Neural progenitor cell (in vitro differentiated cells): ENCODE results near the gene ANAPC5. TPM values are rescaled to one million over a fixed set of nuclear protein-coding genes. Genes with fewer than 3 reads are reported as not detected.

Source experiments
- DNase-seq: peaks from one replicate; pipeline ENCODE4 v3.0.0-alpha.2; 2016; ENCODE audit warnings: low spot score
- H2AFZ ChIP-seq: fragments of 200-600 bp; sonication (generic); replicated peaks from 2 replicates; pipeline ENCODE4 v1.6.1; 2016; ENCODE audit warnings: antibody characterized with exemption
- H3F3A ChIP-seq: fragments of 200-600 bp; sonication (generic); 2 replicates; pipeline ENCODE4 v1.6.1; 2016; ENCODE audit warnings: antibody characterized with exemption, low read depth
- H3K27ac ChIP-seq: fragments of 200-600 bp; sonication (generic); 2 replicates; pipeline ENCODE4 v1.5.1; 2016; ENCODE audit warnings: mild to moderate bottlenecking
- H3K27me3 ChIP-seq: fragments of 200-600 bp; sonication (generic); 2 replicates; pipeline ENCODE4 v1.6.1; 2016; ENCODE audit warnings: mild to moderate bottlenecking, moderate library complexity
- H3K36me3 ChIP-seq: fragments of 200-600 bp; sonication (generic); 2 replicates; pipeline ENCODE4 v1.5.1; 2016
- H3K4me1 ChIP-seq: fragments of 200-600 bp; sonication (generic); 2 replicates; pipeline ENCODE4 v1.6.1; 2016; ENCODE audit warnings: mixed run types
- H3K4me2 ChIP-seq: fragments of 200-600 bp; sonication (generic); 2 replicates; pipeline ENCODE4 v1.6.1; 2016
- H3K4me3 ChIP-seq: fragments of 200-600 bp; sonication (generic); 2 replicates; pipeline ENCODE4 v1.5.1; 2016
- H3K79me2 ChIP-seq: fragments of 200-600 bp; sonication (generic); 2 replicates; pipeline ENCODE4 v1.6.1; 2016; ENCODE audit warnings: low read depth
- H3K9ac ChIP-seq: fragments of 200-600 bp; sonication (generic); 2 replicates; pipeline ENCODE4 v1.6.1; 2016
- H3K9me3 ChIP-seq: fragments of 200-600 bp; sonication (generic); 2 replicates; pipeline ENCODE4 v1.5.1; 2016; ENCODE audit warnings: low read depth
- H4K20me1 ChIP-seq: fragments of 200-600 bp; sonication (generic); 2 replicates; pipeline ENCODE4 v1.6.1; 2016; ENCODE audit warnings: low read depth
- H3K27ac Mint-ChIP-seq: 3 replicates; pipeline ENCODE4 v1.8.0; 2021; ENCODE audit warnings: mixed read lengths
- H3K27me3 Mint-ChIP-seq: 2 replicates; pipeline ENCODE4 v1.8.0; 2022; ENCODE audit warnings: low read depth, mild to moderate bottlenecking, inconsistent platforms, moderate library complexity, mixed read lengths; ENCODE audit not compliant: insufficient read depth
- H3K36me3 Mint-ChIP-seq: 3 replicates; pipeline ENCODE4 v1.8.0; 2021; ENCODE audit warnings: mixed read lengths
- H3K4me1 Mint-ChIP-seq: 3 replicates; pipeline ENCODE4 v1.8.0; 2021; ENCODE audit warnings: mixed read lengths
- H3K4me3 Mint-ChIP-seq: 3 replicates; pipeline ENCODE4 v1.8.0; 2021; ENCODE audit warnings: mild to moderate bottlenecking, moderate library complexity, mixed read lengths
- H3K9me3 Mint-ChIP-seq: 3 replicates; pipeline ENCODE4 v1.8.0; 2020; ENCODE audit warnings: mixed read lengths
- CTCF ChIP-seq: fragments of 200-600 bp; sonication (generic); IDR thresholded peaks from 2 replicates; pipeline ENCODE4 v1.5.1; 2017; ENCODE audit warnings: antibody characterized with exemption, mild to moderate bottlenecking
- EZH2 ChIP-seq: fragments of 200-600 bp; sonication (generic); IDR thresholded peaks from 2 replicates; pipeline ENCODE4 v1.6.1; 2017; ENCODE audit warnings: antibody characterized with exemption, mild to moderate bottlenecking, moderate library complexity
- EZH2phosphoT487 ChIP-seq: fragments of 200-600 bp; sonication (generic); IDR thresholded peaks from 2 replicates; pipeline ENCODE4 v1.6.1; 2017; ENCODE audit warnings: antibody characterized with exemption
- total RNA-seq: library from RNA; depleted of rRNA; stranded (reverse); fragments of >200 nt; gene quantifications from 2 replicates; pipeline ENCODE4 v1.2.3, GENCODE V29; 2015; ENCODE audit warnings: low replicate concordance

Gene ANAPC5
- total RNA-seq, 1 donor from 2014 or later, result 190 TPM

GRCh38 chr12:121304306-121304705 is 47.9 kb downstream of the ANAPC5 start:
- no peak overlapping the region for H3K27ac ChIP-seq
- H3K9me3 Mint-ChIP-seq, result no peaks in the 10 kb centered on the region
- no peaks in the 10 kb centered on the region for H4K20me1 ChIP-seq
- H3K36me3 ChIP-seq, result no peaks in the 10 kb centered on the region
- H3K4me1 ChIP-seq, result no peaks in the 10 kb centered on the region
- H3K4me3 Mint-ChIP-seq, result no peak overlapping the region
- H3K4me3 ChIP-seq, result no peak overlapping the region
- H3K9me3 ChIP-seq, result no peaks in the 10 kb centered on the region
- no peak overlapping the region for H2AFZ ChIP-seq
- H3K4me2 ChIP-seq, result no peak overlapping the region
- no peak for DNase-seq
- peaks cover 2% of the 10 kb centered on the region for H3F3A ChIP-seq
- H3K4me1 Mint-ChIP-seq, result no peaks in the 10 kb centered on the region
- no peaks in the 10 kb centered on the region for H3K79me2 ChIP-seq
- no peak overlapping the region for H3K27ac Mint-ChIP-seq
- H3K27me3 ChIP-seq, result no peaks in the 10 kb centered on the region
- H3K36me3 Mint-ChIP-seq, result peaks cover 9% of the 10 kb centered on the region
- H3K27me3 Mint-ChIP-seq, result peaks cover 2% of the 10 kb centered on the region
- no peak overlapping the region for H3K9ac ChIP-seq
- TF ChIP-seq EZH2phosphoT487 (no peak), EZH2 (no peak), CTCF (no peak)

GRCh38 chr12:121301876-121302275 is 50.3 kb downstream of the ANAPC5 start:
- H3K4me1 Mint-ChIP-seq, result peaks cover 3% of the 10 kb centered on the region
- no peak for TF ChIP-seq EZH2
- TF ChIP-seq EZH2phosphoT487, result no peak
- TF ChIP-seq CTCF, result no peak
- H3K36me3 ChIP-seq, result no peaks in the 10 kb centered on the region
- H3F3A ChIP-seq, result peaks cover 16% of the 10 kb centered on the region
- no peaks in the 10 kb centered on the region for H3K79me2 ChIP-seq
- no peaks in the 10 kb centered on the region for H3K9me3 Mint-ChIP-seq
- H3K4me2 ChIP-seq, result no peak overlapping the region
- H4K20me1 ChIP-seq, result no peaks in the 10 kb centered on the region
- no peak overlapping the region for H3K27ac ChIP-seq
- no peaks in the 10 kb centered on the region for H3K36me3 Mint-ChIP-seq
- H3K9me3 ChIP-seq, result no peaks in the 10 kb centered on the region
- DNase-seq, result no peak
- H3K9ac ChIP-seq, result no peak overlapping the region
- H3K27ac Mint-ChIP-seq, result no peak overlapping the region
- peaks cover 6% of the 10 kb centered on the region for H3K27me3 Mint-ChIP-seq
- no peaks in the 10 kb centered on the region for H3K27me3 ChIP-seq
- no peak overlapping the region for H3K4me3 Mint-ChIP-seq
- H2AFZ ChIP-seq, result no peak overlapping the region
- no peaks in the 10 kb centered on the region for H3K4me1 ChIP-seq
- no peak overlapping the region for H3K4me3 ChIP-seq

DNA sequence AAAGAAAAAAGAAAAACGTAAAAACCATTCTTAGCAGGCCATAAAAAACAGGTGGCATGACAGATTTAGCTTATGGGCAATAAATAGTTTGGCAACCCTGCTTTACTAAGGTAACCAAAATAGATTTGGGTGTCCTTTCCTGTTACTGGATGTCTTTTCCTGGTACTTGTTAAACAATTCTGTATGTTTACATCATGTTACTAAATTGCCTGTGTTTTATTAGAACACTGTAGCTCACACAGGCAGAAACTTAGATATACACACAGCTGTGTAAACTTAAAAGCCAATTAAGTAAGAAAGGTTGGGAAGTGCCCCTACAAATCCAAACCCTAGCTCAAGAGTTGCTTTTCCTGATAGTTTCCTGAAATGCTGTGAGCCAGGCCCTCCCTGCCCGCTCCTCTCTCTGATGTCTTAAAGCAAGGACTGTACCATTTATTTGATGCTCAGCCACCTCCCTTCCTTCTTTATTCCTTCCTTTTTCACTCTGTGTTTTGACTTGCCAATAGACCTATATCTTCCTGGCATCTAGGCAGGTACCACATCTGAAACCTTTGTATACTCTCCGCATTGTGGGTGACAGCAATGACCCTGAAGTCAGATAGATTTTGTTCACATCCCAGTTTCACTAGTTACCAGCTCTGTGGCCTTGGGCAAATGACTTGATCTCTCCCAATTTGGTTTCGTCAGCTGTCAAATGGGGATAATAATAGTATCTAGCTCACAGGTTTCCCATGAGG is 52.0 kb downstream of the ANAPC5 start:
- no peak for DNase-seq
- Mint-ChIP-seq H3K27me3 (peaks cover 6% of the 10 kb centered on the region), H3K27ac (no peak overlapping the region), H3K36me3 (no peaks in the 10 kb centered on the region), H3K4me3 (no peak overlapping the region), H3K4me1 (peaks cover 7% of the 10 kb centered on the region), H3K9me3 (no peaks in the 10 kb centered on the region)
- H3K27me3 ChIP-seq, result no peaks in the 10 kb centered on the region
- H3F3A ChIP-seq, result peaks cover 17% of the 10 kb centered on the region
- peaks cover 3% of the 10 kb centered on the region for H3K4me1 ChIP-seq
- no peaks in the 10 kb centered on the region for H3K9me3 ChIP-seq
- no peak for TF ChIP-seq EZH2phosphoT487
- no peak for TF ChIP-seq EZH2
- TF ChIP-seq CTCF, result no peak
- H3K4me3 ChIP-seq, result no peak overlapping the region
- H4K20me1 ChIP-seq, result peaks cover 3% of the 10 kb centered on the region
- H3K79me2 ChIP-seq, result peaks cover 11% of the 10 kb centered on the region
- no peak overlapping the region for H3K4me2 ChIP-seq
- H3K36me3 ChIP-seq, result no peaks in the 10 kb centered on the region
- H2AFZ ChIP-seq, result no peak overlapping the region
- no peak overlapping the region for H3K9ac ChIP-seq
- H3K27ac ChIP-seq, result no peak overlapping the region
